Neutrophil (primary cell): ENCODE measurements around the gene CFAP20DC.
"Not testable (repeated sequence)": the region's sequence is repeated elsewhere in the genome, so short reads cannot be mapped to it uniquely, and the experiment has no call there.

Source experiments
- H3K27ac ChIP-seq: fragments of 200-600 bp; sonication (generic); 2 replicates; pipeline ENCODE4 v1.5.1; 2016; ENCODE audit warnings: mild to moderate bottlenecking, moderate library complexity
- H3K27me3 ChIP-seq: fragments of 200-600 bp; sonication (generic); 2 replicates; pipeline ENCODE4 v1.6.0; 2016; ENCODE audit warnings: mild to moderate bottlenecking
- H3K36me3 ChIP-seq: fragments of 200-600 bp; sonication (generic); 2 replicates; pipeline ENCODE4 v1.5.1; 2017
- H3K4me1 ChIP-seq, 2 experiments: fragments of 200-600 bp in 1 of 2; sonication (generic) in 1 of 2; 1 replicate in 1 of 2; 2 replicates in 1 of 2; pipeline versions ENCODE4 v1.5.1 to v1.6.1; 2013 to 2016; ENCODE audit warnings: low read depth in 1 of 2, low read length in 1 of 2, mild to moderate bottlenecking in 1 of 2, moderate library complexity in 1 of 2; ENCODE audit not compliant: control insufficient read depth in 1 of 2, insufficient read depth in 1 of 2
- H3K4me3 ChIP-seq, 2 experiments: fragments of 200-600 bp in 1 of 2; sonication (generic) in 1 of 2; 1 replicate in 1 of 2; 2 replicates in 1 of 2; pipeline ENCODE4 v1.5.1; 2013 to 2016; ENCODE audit warnings: low read depth in 1 of 2, low read length in 1 of 2, mild to moderate bottlenecking in 1 of 2, moderate library complexity in 1 of 2
- H3K9me3 ChIP-seq: fragments of 200-600 bp; sonication (generic); 2 replicates; pipeline ENCODE4 v1.5.1; 2016
- CTCF ChIP-seq: fragments of 200-600 bp; sonication (generic); IDR thresholded peaks from 2 replicates; pipeline ENCODE4 v1.5.1; 2016; ENCODE audit warnings: antibody characterized with exemption

CFAP20DC gene

DNA sequence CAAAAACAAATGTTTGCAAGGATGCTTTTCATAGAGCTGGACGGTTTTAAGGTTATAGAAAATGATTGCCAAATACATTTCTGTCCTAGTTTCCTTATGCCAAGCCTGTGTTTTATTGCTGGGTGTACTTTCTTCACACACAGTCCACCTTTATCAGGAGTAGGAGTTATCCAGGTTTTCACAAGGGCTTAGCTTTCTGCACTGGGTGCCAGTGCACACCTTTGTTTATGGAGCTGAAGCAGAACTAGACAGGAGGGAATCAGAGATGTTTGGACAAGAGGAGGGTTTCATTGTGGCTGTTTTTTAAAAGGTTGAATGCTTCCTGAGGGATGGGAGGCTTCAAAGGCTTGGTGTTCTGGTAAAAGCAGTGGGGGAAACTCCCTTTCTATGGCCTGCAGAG, 353.7 kb downstream of the CFAP20DC start:
- peaks cover 5% of the 10 kb centered on the region for H3K9me3 ChIP-seq
- no peaks in the 10 kb centered on the region for H3K4me1 ChIP-seq
- no peaks in the 10 kb centered on the region for H3K27me3 ChIP-seq
- no peaks in the 10 kb centered on the region for H3K36me3 ChIP-seq
- H3K27ac ChIP-seq: no peak overlapping the region
- no peak overlapping the region for H3K4me3 ChIP-seq
- TF ChIP-seq CTCF: no peak

- H3K36me3 ChIP-seq, H3K9me3 ChIP-seq, H3K27me3 ChIP-seq, H3K4me3 ChIP-seq, H3K4me1 ChIP-seq, H3K27ac ChIP-seq: not testable (repeated sequence)
These were observed 354.5 kb downstream of the CFAP20DC start for GRCh38 chr3:58695284-58695683.

- H3K36me3 ChIP-seq: no peaks in the 10 kb centered on the region
- no peaks in the 10 kb centered on the region for H3K27me3 ChIP-seq
- peaks cover 13% of the 10 kb centered on the region for H3K9me3 ChIP-seq
- no peak for TF ChIP-seq CTCF
- no peak overlapping the region for H3K27ac ChIP-seq
- no peak overlapping the region for H3K4me3 ChIP-seq
- H3K4me1 ChIP-seq: no peaks in the 10 kb centered on the region
These were observed 355.6 kb downstream of the CFAP20DC start for GRCh38 chr3:58693940-58694850.

GRCh38 chr3:58692484-58692883, 357.3 kb downstream of the CFAP20DC start:
- no peak for TF ChIP-seq CTCF
- no peaks in the 10 kb centered on the region for H3K4me1 ChIP-seq
- H3K36me3 ChIP-seq: no peaks in the 10 kb centered on the region
- no peak overlapping the region for H3K27ac ChIP-seq
- no peaks in the 10 kb centered on the region for H3K27me3 ChIP-seq
- H3K4me3 ChIP-seq: no peak overlapping the region
- H3K9me3 ChIP-seq: peaks cover 13% of the 10 kb centered on the region
